Activated CD8-positive, alpha-beta memory T cell treated with anti-CD3 and anti-CD28 coated beads, Interleukin-2, amount 50 U/mL, for 1 hour (primary cell): ENCODE data around the gene DAO.
A peak's percentile ranks its signal among the peaks of the same experiment; 100 is the strongest.

ENCODE experiments used
- DNase-seq: peaks from one replicate; pipeline ENCODE4 v3.0.0-alpha.2; 2020; ENCODE audit errors: extremely low read depth

DAO gene

DNA sequence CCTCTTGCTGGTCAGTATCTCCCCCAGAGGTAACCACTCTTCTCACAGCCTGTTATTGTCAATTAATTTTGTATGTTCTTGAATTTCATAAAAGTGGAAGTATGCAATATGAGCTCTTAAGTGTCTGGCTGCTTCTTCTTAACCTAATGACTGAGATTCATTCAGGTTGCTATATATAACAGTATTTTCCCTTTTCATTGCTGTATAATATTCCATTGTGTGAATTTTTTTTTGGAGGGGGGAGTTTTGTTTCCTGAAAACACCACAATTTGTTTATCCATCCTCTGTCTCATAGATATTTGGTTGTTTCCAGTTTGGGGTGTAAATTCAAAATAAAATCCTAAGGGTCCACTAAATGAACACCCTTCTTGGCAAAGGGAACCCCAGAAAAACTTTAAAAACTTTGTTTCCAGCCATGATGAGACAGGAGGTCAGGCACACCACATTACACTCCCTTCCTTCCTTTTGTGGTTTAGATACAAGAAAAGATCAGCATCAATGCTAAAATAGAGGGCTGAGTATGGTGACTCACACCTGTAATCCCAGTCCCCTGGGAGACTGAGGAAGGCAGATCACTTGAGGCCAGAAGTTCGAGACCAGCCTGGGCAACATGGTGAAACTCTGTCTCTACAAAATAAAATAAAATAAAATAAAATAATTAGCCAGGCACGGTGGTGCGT, 4.1 kb upstream of the DAO start:
- no peak for DNase-seq

DNA sequence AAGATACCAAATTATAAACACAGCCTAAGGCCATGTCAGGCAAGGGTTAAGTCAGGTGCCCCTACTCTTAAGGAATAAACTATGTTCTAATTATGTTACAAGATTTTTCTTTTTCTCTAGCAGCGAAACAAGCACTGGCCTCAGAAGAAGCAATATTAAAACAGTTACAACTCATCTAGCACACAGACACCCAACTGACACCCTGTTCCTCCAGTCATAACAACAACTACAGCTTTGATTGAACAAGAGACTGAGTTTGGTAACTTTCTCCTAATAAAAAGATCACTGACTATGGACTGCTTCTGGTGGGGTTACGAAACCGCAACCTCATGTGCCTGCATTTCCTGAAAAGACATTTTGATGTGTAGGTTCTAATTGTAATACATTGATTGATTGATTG, 3.3 kb upstream of the DAO start:
- DNase-seq, result no peak

DNA sequence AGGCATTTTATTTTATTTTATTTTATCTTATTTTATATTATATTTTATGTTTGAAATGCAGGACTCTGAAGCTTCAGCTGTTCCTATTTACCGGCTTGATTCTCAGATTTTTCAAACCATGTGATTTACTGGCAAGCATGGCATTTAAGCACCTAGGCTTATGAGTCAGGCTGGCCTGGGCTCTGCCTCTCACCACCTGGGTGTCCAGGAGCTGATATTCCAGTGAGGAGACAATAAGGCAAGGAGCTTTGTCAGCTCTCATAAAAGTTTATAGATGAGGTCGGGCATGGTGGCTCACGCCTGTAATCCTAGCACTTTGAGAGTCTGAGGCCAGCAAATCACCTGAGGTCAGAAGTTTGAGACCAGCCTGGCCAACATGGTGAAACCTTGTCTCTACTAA, 2.1 kb downstream of the DAO start:
- DNase-seq, result no peak

- DNase-seq, result peak; percentile 8
These were observed 4.5 kb downstream of the DAO start for GRCh38 chr12:108884116-108885012.

DNA sequence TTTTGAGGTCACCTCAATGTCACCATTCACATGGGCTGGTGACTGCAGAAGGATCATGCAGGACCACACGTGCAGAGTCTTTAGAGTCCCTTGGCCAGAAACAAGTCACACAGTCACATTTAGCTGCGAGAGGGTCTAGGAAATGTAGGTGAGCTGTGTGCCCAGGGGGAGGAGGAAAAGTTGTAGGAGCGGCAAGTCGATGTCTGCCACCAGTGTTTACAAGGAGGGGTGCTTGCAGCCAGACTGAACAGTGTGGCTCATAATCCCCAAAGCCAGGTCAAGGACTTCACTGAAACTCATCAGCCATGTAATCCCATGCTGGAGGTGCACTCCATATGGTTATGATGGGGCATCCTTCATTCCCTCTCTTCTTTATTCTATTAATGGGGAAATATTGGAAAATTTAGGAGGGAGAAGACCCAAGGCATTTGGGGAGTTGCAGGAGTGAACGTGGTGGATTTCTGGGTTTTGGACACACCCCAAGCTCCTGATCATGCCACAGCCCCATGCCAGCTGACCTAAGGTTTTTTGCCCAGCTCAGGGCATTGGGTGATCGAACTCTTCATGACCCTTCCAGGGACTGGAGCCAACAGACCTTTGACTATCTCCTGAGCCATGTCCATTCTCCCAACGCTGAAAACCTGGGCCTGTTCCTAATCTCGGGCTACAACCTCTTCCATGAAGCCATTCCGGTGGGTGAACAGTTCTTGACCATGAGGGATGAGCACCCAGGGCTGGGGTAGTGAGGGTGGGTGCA, 7.2 kb downstream of the DAO start:
- DNase-seq, result no peak

DNA sequence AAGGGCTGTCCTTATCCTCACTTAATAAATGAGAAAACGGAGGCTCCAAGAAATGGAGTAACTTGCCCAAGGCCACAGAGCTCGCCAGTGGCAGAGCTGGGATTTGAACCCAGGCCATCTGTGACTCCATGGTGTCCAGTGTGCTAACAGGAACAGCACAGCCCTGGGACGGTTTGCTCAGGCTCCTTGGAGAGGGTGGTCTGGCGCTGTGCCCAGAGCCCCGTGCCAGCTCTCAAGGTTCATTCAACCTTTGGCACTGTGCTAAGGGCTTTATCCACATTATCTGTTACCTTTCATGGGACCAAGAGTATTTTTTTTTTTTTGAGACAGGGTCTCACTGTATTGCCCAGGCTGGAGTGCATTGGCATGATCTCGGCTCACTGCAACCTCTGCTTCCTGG, 8.1 kb downstream of the DAO start:
- DNase-seq, result no peak

- no peak for DNase-seq
These were observed 10.3 kb downstream of the DAO start for GRCh38 chr12:108890208-108890607.

GRCh38 chr12:108895220-108895802, 15.4 kb downstream of the DAO start:
- DNase-seq, result no peak

DNA sequence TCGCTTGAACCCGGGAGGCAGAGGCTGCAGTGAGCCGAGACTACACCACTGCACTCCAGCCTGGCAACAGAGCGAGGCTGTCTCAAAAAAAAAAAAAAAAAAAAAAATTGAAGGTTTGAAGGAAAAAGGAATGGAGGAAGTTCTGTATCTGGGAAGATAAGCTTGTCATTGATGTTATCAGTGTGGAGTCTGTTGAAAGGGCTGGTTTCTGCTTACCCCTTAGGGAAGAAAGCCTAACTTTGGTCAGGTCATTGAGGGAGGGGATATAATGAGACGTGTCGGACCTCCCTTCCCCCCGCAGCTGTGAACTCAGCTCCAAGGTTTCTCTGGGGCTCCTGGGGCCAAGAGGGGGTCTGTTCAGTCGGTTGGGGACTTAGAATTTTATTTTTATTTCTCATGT, 16.4 kb downstream of the DAO start:
- DNase-seq, result no peak

DNA sequence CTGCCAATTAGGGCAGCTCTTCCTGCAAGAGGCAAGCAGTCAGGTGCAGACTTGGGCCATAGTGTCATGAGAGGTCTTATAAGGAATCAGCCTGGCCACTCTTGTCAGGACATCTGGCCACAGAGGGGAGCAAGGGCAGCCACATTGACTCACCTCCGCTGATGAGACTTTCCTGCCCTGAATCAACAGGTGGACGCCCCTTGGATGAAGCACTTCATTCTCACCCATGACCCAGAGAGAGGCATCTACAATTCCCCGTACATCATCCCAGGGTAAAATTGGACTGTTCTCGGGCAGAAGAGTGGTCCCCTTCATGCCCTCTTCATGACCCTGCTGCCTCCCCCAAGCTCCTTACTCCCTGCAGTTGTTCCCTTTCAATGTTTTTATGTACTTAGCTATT, 16.9 kb downstream of the DAO start:
- DNase-seq, result no peak

DNA sequence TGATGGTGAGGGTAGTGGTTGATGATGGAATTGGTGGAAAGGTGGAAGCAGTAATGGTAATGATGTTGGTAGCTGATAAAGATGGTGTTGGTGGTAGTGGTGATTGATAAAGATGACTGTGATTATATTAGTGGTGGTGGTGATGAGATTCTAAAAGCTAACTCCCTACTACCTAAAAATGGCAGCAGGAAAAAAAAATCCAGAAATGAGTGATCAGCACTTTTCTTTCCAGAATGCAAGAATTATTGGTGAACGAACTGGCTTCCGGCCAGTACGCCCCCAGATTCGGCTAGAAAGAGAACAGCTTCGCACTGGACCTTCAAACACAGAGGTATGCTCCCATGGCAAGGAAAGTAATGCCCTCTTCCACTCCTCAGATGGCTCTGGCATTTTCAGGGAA, 19.3 kb downstream of the DAO start:
- no peak for DNase-seq

- no peak for DNase-seq
These were observed 25.8 kb downstream of the DAO start for GRCh38 chr12:108905725-108906124.

- DNase-seq, result no peak
These were observed 27.1 kb downstream of the DAO start for GRCh38 chr12:108906971-108907370.

DNA sequence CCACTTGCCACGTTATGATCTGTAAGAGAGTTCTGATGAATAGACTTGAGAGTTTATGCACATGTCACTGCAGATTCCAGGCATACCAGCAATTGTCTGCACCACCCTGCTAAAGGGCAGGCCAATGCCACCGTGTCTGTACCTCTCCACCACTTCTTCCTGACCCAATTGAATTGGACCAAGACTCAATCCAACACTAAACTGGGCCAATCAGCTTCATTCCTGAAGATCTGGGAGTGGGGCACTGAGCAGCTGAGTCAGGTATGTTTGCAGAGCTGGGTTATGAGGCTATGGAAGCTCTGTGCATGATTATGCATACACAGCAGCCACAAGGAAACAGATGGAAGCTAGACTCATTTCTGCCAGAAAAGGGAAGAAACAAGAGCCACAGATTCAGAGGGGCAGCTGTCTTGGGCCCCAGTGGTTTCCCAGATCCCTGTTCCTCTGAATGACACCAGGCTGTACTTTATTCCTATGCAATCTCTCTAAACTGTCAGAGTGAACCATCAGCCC, 28.0 kb downstream of the DAO start:
- DNase-seq, result no peak

- no peak for DNase-seq
These were observed 30.4 kb downstream of the DAO start for GRCh38 chr12:108910336-108910735.

DNA sequence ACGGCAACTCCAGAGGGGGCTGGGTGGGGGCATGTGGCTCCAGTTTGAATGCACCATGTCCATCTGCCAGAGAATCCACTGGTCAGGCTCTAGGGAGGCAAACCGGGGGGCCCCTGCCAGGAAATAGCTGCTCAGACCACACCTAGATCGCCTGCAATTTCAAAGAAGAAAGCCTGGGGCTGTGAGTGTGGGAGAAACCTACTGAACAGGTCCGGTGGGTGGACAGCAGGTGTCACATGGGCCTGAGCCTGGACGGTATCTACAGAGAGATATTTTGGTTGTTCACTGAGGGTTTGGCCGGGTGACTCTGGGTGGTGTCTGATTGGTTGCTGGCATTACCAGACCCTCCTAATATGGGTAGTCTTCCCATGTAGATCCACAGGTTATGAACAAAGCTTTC, 32.0 kb downstream of the DAO start:
- no peak for DNase-seq

GRCh38 chr12:108912361-108912760, 32.5 kb downstream of the DAO start:
- DNase-seq, result no peak

DNA sequence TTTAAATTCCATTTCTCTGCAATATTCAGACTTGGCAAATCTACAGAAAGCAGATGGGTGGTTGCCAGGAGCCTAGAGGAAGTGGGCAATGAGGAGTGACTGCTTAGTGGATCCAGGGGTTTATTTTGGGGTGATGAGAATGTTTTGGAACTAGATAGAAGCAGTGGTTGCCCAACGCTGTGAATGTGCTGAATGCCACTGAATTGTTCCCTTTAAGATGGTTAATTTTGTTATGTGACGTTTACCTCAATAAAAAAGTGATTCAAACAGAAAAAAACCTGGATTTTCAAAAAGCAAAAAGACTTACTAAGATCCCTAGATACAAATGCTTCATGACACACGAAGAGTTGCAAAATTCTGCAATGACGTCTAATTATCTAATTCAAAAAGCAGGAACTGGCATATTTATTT, 34.2 kb downstream of the DAO start:
- no peak for DNase-seq

DNA sequence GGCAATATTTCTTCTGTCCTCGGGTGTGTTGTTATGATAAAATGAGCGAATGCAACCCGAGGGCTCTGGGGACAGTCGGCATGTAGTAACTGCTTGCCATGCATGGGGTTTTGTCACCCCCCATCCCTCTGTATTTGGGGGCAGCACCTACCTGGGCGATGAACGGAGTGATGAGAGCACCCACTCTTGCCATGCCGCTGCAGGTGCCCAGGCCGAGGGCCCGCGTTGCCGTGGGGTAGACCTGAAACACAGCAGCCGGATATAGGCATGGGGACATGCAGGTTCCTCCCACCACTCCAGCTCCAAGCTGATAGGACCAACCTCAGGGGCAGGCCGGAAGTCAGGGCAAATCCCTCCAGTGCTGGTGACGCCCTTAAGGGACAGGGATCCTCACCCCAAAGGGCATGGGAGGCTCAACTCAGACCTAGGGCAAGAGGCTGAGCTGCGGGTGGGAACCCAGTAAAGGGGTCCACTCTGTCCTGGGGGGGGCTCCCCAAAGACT, 35.8 kb downstream of the DAO start:
- DNase-seq, result no peak

DNA sequence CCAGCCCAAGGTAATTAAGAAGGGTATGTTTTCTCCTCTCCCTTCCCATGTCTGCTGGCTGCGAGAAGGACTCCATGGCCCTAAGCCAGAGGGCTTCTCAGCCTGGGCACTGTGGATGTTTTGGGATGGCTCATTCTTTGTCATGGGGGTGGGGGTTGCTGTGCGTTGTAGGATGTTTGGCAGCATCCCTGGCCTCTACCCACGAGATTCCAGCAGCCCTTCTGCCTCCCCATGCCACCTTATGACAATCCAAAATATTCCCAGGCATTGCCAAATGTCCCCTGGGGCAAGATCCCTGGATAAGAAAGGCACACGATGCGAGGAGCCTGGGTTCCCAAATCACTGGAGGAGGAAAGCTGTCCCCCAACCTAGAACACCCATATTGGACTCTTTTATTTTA, 36.4 kb downstream of the DAO start:
- DNase-seq, result no peak

- DNase-seq, result no peak
These were observed 38.3 kb downstream of the DAO start for GRCh38 chr12:108918206-108918605.
